NCI-H82 treated with DMSO at 0.1 percent for 48 hours (cell line): ENCODE measurements around the gene PROK1.
"Not testable (repeated sequence)": the region's sequence is repeated elsewhere in the genome, so short reads cannot be mapped to it uniquely, and the experiment has no call there.

ENCODE experiments used
- DNase-seq: peaks from one replicate; lab custom pipeline; 2025; ENCODE audit not compliant: unreplicated experiment; lab: John Stamatoyannopoulos, UW

The PROK1 gene

GRCh38 chr1:110433213-110433612, 17.7 kb upstream of the PROK1 start:
- no peak for DNase-seq

DNA sequence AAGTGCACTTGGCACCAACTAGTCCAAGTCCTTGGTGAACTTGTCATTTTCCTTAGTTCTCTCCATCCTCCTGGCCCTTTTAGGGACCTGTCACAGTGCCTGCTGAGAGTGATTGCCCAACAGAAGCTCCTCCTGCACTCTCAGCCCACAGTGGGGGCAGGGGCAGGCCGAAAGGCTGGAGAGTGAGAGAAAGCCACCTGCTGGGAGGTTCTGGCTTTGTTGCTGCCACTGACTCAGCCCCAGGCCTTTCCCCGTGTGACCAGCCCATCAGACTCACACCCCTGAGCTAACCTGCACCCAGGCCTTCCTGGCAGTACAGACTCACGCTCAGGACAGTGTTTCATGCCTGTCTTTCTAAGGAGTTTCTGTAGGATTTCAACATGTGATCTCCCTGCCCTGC, 17.1 kb upstream of the PROK1 start:
- no peak for DNase-seq

DNA sequence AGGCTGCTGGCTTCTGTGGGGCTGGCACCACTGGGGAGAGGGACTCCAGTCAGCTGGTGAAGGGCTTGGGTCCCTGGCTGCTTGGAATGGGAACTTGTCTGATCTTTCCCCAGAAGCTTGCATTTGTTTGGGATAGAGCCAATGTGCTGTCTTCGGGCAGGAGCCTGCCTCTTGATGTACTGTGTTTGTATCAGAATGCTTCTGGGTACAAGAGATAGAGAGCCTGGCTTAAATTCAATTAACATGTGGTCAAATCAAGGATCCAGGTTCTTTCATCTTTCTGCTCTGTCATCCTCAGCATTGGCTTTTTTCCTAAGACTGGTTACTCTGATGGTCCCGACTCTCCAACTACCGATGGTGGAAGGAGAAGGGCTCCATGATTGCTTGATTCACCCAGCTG, 16.0 kb upstream of the PROK1 start:
- DNase-seq: no peak

GRCh38 chr1:110436635-110437034, 14.3 kb upstream of the PROK1 start:
- no peak for DNase-seq

DNA sequence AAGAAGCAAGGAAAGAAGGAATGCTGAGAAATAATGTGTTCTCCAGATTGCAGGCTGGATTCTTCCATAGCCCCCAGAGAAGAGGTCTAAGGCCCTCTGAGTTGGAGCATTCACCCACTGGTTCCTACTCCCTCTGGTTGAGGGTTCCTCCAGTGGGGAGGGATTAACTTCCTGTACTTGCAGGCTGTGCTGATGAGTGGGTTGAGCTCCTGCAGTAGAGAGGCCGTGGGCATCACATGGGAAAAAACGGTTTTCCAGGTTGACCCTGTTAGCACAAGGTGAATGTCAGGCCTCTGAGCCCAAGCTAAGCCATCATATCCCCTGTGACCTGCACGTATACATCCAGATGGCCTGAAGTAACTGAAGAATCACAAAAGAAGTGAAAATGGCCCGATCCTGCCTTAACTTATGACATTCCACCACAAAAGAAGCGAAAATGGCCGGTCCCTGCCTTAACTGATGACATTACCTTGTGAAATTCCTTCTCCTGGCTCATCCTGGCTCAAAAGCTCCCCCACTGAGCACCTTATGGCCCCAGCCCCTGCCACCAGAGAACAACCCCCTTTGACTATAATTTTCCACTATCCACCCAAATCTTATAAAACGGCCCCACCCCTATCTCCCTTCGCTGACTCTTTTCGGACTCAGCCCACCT, 13.2 kb upstream of the PROK1 start:
- not testable (repeated sequence) for DNase-seq

GRCh38 chr1:110438893-110439292, 12.1 kb upstream of the PROK1 start:
- DNase-seq: no peak

DNA sequence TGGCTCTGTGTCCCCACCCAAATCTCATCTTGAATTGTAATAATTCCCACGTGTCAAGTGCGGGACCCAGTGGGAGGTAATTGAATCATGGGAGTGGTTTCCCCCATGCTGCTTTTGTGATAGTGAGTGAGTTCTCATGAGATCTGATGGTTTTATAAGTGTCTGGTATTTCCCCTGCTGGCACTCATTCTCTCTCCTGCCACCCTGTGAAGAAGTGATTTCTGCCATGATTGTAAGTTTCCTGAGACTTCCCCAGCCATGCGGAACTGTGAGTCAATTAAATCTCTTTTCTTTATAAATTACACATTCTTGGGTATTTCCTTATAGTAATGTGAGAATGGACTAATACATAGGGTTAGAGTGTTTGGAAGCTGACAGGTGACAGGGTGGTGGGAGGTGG, 11.1 kb upstream of the PROK1 start:
- not testable (repeated sequence) for DNase-seq

GRCh38 chr1:110440877-110441276, 10.1 kb upstream of the PROK1 start:
- DNase-seq: no peak

DNA sequence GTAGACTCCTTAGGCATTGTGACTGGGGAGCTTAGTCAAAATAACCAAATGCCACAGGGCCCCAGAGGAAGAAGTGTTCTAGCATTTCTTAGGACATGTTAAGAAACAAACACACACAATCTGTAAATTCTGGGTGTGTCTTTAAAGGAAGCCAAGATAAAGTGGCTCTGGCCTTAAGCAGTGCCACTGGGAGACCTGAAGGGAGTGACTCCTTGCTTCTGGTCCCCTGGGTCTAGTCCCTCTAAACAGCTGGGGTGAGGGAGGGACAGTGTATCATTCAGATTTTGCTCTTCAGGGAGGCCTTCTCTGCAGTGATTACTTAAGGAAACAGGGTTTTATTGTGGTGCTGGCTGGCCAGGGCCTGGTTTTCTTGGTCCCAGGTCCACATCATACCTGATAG, 9.1 kb upstream of the PROK1 start:
- no peak for DNase-seq

- no peak for DNase-seq
These were observed 7.5 kb upstream of the PROK1 start for GRCh38 chr1:110443451-110443850.

GRCh38 chr1:110444561-110444960, 6.4 kb upstream of the PROK1 start:
- DNase-seq: no peak

DNA sequence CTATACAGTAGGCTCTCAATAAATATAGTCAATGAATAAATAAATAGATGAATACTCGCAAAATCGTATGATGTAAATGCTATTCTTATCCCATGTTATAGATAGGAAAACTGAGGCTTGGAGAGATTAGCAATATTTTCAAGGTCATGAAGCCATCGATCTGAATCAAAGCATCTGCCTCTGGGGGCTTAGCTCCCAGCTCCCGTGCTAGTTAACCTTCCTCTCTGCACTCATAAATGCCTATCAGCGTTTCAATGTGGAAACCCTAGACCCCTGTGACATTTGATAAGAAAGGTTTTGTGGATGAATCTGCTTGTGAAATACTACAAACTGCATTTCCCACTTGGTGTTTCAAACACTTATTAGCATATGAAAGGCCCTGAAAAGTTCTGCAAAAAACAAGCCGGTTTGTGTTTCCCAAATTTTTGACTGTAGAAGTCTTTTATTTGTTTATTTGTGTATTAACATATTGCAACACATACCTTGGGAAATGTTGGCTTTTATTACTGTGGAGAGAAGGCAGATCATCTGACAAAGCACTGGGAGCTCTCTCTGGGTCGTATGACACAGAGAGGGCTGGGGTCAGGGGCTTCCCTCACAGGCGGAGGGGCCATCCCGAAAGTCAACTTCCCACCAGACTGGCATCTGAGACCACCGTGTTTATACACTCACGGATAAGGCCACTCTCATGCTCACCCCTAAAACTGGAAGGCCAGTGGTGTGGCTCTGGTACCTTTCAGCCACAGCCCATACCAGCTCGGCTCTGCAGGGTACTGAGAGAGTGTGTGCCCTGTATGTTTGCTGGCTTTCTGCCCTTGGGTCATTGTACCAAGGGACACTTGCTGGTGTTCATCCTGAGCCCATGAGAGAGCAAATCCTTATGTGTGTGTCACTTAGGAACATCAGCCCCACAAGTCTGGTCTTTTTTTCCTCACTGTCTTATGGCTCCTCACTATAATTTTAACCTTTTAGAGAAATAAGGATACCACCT, 993 bp upstream of the PROK1 start:
- DNase-seq: no peak

- no peak for DNase-seq
These were observed 1.4 kb downstream of the PROK1 start for GRCh38 chr1:110452330-110452729.

GRCh38 chr1:110453829-110454228, 2.9 kb downstream of the PROK1 start:
- no peak for DNase-seq

- no peak for DNase-seq
These were observed 3.4 kb downstream of the PROK1 start for GRCh38 chr1:110454328-110454727.

DNA sequence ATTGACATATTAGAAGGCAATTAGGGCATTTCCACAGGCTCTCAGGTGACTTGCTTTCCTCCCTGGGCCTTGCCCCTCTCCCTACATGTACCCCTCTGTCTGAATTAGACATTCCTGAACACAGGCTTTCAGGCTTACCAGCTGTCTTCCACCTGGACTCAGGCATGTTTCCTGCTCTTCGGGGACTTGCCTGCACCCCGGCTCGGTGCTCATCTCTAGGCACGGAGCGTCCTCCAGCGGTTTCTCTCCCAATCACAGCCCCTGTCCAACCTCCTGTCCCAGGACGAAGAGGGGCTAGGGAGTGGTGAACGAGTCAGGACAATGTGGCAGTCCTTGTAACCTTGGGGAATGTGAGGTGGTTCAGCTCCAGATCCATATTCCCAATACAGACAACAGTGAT, 4.2 kb downstream of the PROK1 start:
- no peak for DNase-seq

GRCh38 chr1:110457206-110457605, 6.3 kb downstream of the PROK1 start:
- no peak for DNase-seq

GRCh38 chr1:110460253-110461220, 9.6 kb downstream of the PROK1 start:
- DNase-seq: peak; percentile 58

DNA sequence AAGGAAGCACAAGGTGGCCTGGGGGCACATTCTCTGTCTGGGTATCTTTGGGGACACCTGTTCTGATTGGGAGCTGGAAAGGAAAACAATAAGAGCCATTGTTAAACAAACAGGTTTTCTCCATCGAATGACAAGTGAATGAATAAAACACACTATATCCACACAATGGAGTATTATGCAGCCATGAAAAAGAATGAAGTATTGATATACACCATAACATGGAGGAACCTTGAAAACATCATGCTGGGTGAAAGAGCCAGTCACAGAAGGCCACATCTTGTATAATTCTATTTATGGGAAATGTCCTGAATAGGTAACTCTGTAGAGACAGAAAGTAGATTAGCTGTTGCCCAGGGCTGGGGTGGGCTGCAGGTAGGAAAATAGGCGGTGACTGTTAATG, 11.1 kb downstream of the PROK1 start:
- no peak for DNase-seq

DNA sequence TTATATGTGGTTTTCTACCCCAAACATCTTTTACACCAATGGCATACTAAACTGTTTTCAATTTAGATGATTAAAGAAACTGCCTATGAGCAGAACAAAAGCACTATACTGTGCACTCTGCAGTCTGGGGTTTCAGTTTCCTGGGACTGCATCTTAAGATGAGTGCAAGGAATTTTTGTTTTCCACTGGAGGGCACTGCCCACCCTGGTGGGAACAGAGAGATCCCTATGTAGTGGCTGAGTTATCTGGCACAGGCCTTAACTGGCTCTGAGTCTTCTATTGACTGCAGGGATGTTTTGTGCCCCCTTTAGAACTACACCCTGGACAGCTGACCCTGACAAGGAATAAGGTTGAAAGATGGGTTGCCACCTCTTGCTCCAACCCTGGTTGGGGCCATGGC, 12.0 kb downstream of the PROK1 start:
- no peak for DNase-seq

- peak; percentile 43 for DNase-seq
These were observed 12.8 kb downstream of the PROK1 start for GRCh38 chr1:110463725-110464124.
